Caco-2 (cell line): Measurements from ENCODE around the gene IMPG2. TPM values are rescaled to one million over a fixed set of nuclear protein-coding genes. Genes with fewer than 3 reads are reported as not detected.

Experiments
- BruUV-seq: library from RNA; stranded (reverse); fragments of 400-500 nt; replicated peaks from 2 replicates; lab custom pipeline; 2021; lab: Mats Ljungman, UMichigan
- CTCF ChIA-PET: fragments of 300-600 bp; sonication (Branson Sonifier 250); formaldehyde crosslinking; loops from one replicate; lab custom pipeline; 2022; ENCODE audit warnings: antibody characterized with exemption; lab: Charles Lee
- POLR2A ChIA-PET: fragments of 300-600 bp; sonication (Branson Sonifier 250); formaldehyde crosslinking; loops from one replicate; lab custom pipeline; 2022; ENCODE audit warnings: antibody characterized with exemption; lab: Charles Lee
- DNase-seq, 2 experiments: peaks; one replicate each; pipeline versions ENCODE4 v3.0.0 to v3.0.0-alpha.2; 2020 to 2022
- H3K27me3 ChIP-seq: replicated peaks from 2 replicates; pipeline ENCODE4 v1.6.0; 2011; ENCODE audit warnings: low read length; ENCODE audit not compliant: control insufficient read depth, insufficient read depth
- H3K36me3 ChIP-seq: 2 replicates; pipeline ENCODE4 v1.5.1; 2011; ENCODE audit warnings: low read length; ENCODE audit not compliant: control insufficient read depth, insufficient read depth
- H3K4me1 ChIP-seq: fragments of 250-450 bp; sonication (Bioruptor Pico); 2 replicates; pipeline ENCODE4 v1.5.1; 2020; ENCODE audit warnings: mild to moderate bottlenecking
- H3K4me3 ChIP-seq: 2 replicates; pipeline ENCODE4 v1.5.1; 2011; ENCODE audit warnings: low read depth, mild to moderate bottlenecking, control low read depth, low read length
- H3K9me3 ChIP-seq: fragments of 250-450 bp; sonication (Bioruptor Pico); 2 replicates; pipeline ENCODE4 v1.5.1; 2020; ENCODE audit warnings: mild to moderate bottlenecking, moderate library complexity
- H3K27ac Mint-ChIP-seq: one replicate; pipeline ENCODE4 v1.8.0; 2022; ENCODE audit warnings: mixed read lengths; ENCODE audit not compliant: unreplicated experiment
- H3K27me3 Mint-ChIP-seq: one replicate; pipeline ENCODE4 v1.8.0; 2022; ENCODE audit warnings: mixed read lengths; ENCODE audit not compliant: insufficient read depth, unreplicated experiment
- H3K36me3 Mint-ChIP-seq: one replicate; pipeline ENCODE4 v1.8.0; 2022; ENCODE audit warnings: mild to moderate bottlenecking, mixed read lengths; ENCODE audit not compliant: insufficient read depth, unreplicated experiment
- H3K4me1 Mint-ChIP-seq: one replicate; pipeline ENCODE4 v1.8.0; 2022; ENCODE audit warnings: low read depth, mixed read lengths; ENCODE audit not compliant: unreplicated experiment
- H3K4me3 Mint-ChIP-seq: one replicate; pipeline ENCODE4 v1.8.0; 2022; ENCODE audit warnings: mild to moderate bottlenecking, moderate library complexity, mixed read lengths; ENCODE audit not compliant: unreplicated experiment
- H3K9me3 Mint-ChIP-seq: one replicate; pipeline ENCODE4 v1.8.0; 2022; ENCODE audit warnings: mixed read lengths; ENCODE audit not compliant: unreplicated experiment
- CTCF ChIP-seq, 2 experiments: fragments of 200-600 bp in 1 of 2; IDR thresholded peaks; 1 replicate in 1 of 2; 2 replicates in 1 of 2; pipeline versions ENCODE4 v1.5.1 to v1.8.0; 2011 to 2022; ENCODE audit warnings: antibody characterized with exemption in 1 of 2, control low read depth in 1 of 2, inconsistent platforms in 1 of 2, low read depth in 1 of 2, low read length in 1 of 2, mild to moderate bottlenecking in 1 of 2, moderate library complexity in 1 of 2; ENCODE audit not compliant: insufficient read depth in 1 of 2, severe bottlenecking in 1 of 2, unreplicated experiment in 1 of 2
- intact Hi-C: fragments of 100-400 bp; cut with micrococcal nuclease; formaldehyde crosslinking; loops from one replicate; pipeline ENCODE4 v1.10.0; 2022; ENCODE audit not compliant: unreplicated experiment
- total RNA-seq: library from RNA; stranded (reverse); gene quantifications from 2 replicates; pipeline ENCODE4 v1.2.3, GENCODE V29; 2022

Gene IMPG2
- total RNA-seq, 1 experiment from 2014 or later = not detected

GRCh38 chr3:101303836-101304235 lies 16.5 kb downstream of the IMPG2 start:
- intact Hi-C loops = no loop called here
- H3K4me1 ChIP-seq = no peaks in the 10 kb centered on the region
- no peak overlapping the region for H3K4me3 ChIP-seq
- no peaks in the 10 kb centered on the region for H3K27me3 ChIP-seq
- Mint-ChIP-seq H3K9me3 (peaks cover 15% of the 10 kb centered on the region), H3K4me1 (no peaks in the 10 kb centered on the region), H3K27me3 (no peaks in the 10 kb centered on the region), H3K27ac (no peak overlapping the region), H3K4me3 (no peak overlapping the region), H3K36me3 (no peaks in the 10 kb centered on the region)
- POLR2A ChIA-PET = no interaction called here
- no peak for DNase-seq
- H3K9me3 ChIP-seq = peaks cover 12% of the 10 kb centered on the region
- TF ChIP-seq CTCF (IDR thresholded peaks at IDR 0.05; ENCODE audit: insufficient read depth in 1 of 2, low read depth in 1 of 2, low read length in 1 of 2, severe bottlenecking in 1 of 2, unreplicated experiment in 1 of 2) = no peak
- no peaks in the 10 kb centered on the region for H3K36me3 ChIP-seq
- no TSS peak for BruUV-seq
- CTCF ChIA-PET = no interaction called here

GRCh38 chr3:101303089-101303731 lies 17.2 kb downstream of the IMPG2 start:
- no TSS peak for BruUV-seq
- Mint-ChIP-seq H3K4me3 (no peak overlapping the region), H3K4me1 (no peaks in the 10 kb centered on the region), H3K36me3 (no peaks in the 10 kb centered on the region), H3K27ac (no peak overlapping the region), H3K27me3 (no peaks in the 10 kb centered on the region), H3K9me3 (peaks cover 10% of the 10 kb centered on the region)
- Histone ChIP-seq H3K27me3 (no peaks in the 10 kb centered on the region), H3K36me3 (no peaks in the 10 kb centered on the region), H3K9me3 (peaks cover 7% of the 10 kb centered on the region), H3K4me1 (no peaks in the 10 kb centered on the region), H3K4me3 (no peak overlapping the region)
- intact Hi-C loops = no loop called here
- ChIA-PET CTCF (no interaction called here), POLR2A (no interaction called here)
- no peak for DNase-seq
- no peak for TF ChIP-seq CTCF (IDR thresholded peaks at IDR 0.05; ENCODE audit: insufficient read depth in 1 of 2, low read depth in 1 of 2, low read length in 1 of 2, severe bottlenecking in 1 of 2, unreplicated experiment in 1 of 2)

- Histone ChIP-seq H3K4me1 (no peaks in the 10 kb centered on the region), H3K27me3 (no peaks in the 10 kb centered on the region), H3K36me3 (no peaks in the 10 kb centered on the region), H3K9me3 (no peaks in the 10 kb centered on the region), H3K4me3 (no peak overlapping the region)
- TF ChIP-seq CTCF (IDR thresholded peaks at IDR 0.05; ENCODE audit: insufficient read depth in 1 of 2, low read depth in 1 of 2, low read length in 1 of 2, severe bottlenecking in 1 of 2, unreplicated experiment in 1 of 2) = no peak
- CTCF ChIA-PET = no interaction called here
- no peaks in the 10 kb centered on the region for H3K9me3 Mint-ChIP-seq
- POLR2A ChIA-PET = no interaction called here
- H3K4me1 Mint-ChIP-seq = no peaks in the 10 kb centered on the region
- no peak overlapping the region for H3K4me3 Mint-ChIP-seq
- BruUV-seq = no TSS peak
- no peaks in the 10 kb centered on the region for H3K36me3 Mint-ChIP-seq
- intact Hi-C loops = no loop called here
- H3K27ac Mint-ChIP-seq = no peak overlapping the region
- H3K27me3 Mint-ChIP-seq = no peaks in the 10 kb centered on the region
- peak in 1 of 2 experiments; percentile 26 for DNase-seq
These were observed 20.3 kb downstream of the IMPG2 start for GRCh38 chr3:101300073-101300472.
